HUES64 (cell line): ENCODE measurements around the gene IPPK.

Experiments
- H3K27ac ChIP-seq: 2 replicates; pipeline ENCODE4 v1.7.0; 2013; ENCODE audit warnings: low read depth, low read length, inconsistent platforms
- H3K27me3 ChIP-seq: 2 replicates; pipeline ENCODE4 v1.6.1; 2013; ENCODE audit warnings: mild to moderate bottlenecking, low read length; ENCODE audit not compliant: insufficient read depth
- H3K36me3 ChIP-seq: 2 replicates; pipeline ENCODE4 v1.6.1; 2013; ENCODE audit warnings: mild to moderate bottlenecking, low read length; ENCODE audit not compliant: insufficient read depth
- H3K4me1 ChIP-seq: 2 replicates; pipeline ENCODE4 v1.6.1; 2013; ENCODE audit warnings: mild to moderate bottlenecking, low read length, moderate library complexity; ENCODE audit not compliant: insufficient read depth
- H3K4me3 ChIP-seq: 2 replicates; pipeline ENCODE4 v1.5.1; 2013; ENCODE audit warnings: mild to moderate bottlenecking, low read length, moderate library complexity
- H3K9ac ChIP-seq: 2 replicates; pipeline ENCODE4 v1.6.1; 2013; ENCODE audit warnings: mild to moderate bottlenecking, low read depth, low read length
- H3K9me3 ChIP-seq: 2 replicates; pipeline ENCODE4 v1.6.1; 2013; ENCODE audit warnings: low read depth, low read length; ENCODE audit not compliant: insufficient read depth
- WGBS: fragments of 150-250, 120-280 bp; methylation state at CpG from one replicate; pipeline ENCODE4 v1.1.7; 2013; ENCODE audit warnings: missing lambda C conversion rate; 5-methylcytosine and 5-hydroxymethylcytosine counted together

IPPK gene

DNA sequence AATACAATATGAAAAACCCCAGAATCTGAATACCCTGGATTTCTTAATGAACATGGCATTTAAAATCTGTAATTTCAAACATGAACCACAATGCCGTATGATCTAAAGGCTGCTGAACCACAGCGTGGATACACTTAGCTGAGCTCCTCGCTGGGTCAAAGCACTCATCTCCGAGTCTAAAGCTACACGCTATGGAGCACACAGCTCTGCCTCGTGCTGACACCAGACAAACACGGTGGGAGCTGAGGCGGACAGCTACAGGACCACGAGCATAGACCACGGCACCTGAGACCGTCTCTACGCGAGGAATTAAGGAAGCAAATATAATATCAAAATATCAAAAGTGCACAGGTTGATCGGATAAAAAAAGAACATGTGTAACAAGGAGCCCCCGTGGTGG, 42.8 kb upstream of the IPPK start:
- Histone ChIP-seq H3K36me3 (peaks cover 66% of the 10 kb centered on the region), H3K4me3 (no peak overlapping the region), H3K9me3 (no peaks in the 10 kb centered on the region), H3K27ac (no peak overlapping the region), H3K9ac (no peak overlapping the region), H3K4me1 (no peaks in the 10 kb centered on the region), H3K27me3 (no peaks in the 10 kb centered on the region)
- WGBS = 98% methylated on average over 15 of the region's 15 CpGs

DNA sequence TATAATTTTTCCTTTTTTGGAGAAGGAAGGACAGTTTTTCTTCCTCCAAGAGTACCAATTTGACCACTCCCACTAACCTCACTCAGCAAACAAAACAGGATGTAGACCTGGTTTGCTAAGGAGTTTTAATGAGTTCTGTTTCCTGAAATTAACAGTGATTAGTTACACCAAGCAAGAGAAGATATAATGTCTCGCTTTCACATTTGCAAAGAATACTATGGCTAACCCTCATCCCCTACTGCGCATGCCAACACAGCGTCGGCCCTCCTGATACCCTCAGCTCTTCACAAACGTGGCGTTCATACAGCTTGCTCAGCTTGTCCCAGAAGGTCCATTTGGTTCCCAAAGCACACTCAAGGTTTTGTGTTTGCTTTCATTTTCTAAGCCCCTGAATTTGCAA, 41.9 kb upstream of the IPPK start:
- H3K36me3 ChIP-seq = peaks cover 60% of the 10 kb centered on the region
- no peak overlapping the region for H3K9ac ChIP-seq
- H3K27ac ChIP-seq = no peak overlapping the region
- no peaks in the 10 kb centered on the region for H3K4me1 ChIP-seq
- WGBS = 94% methylated on average over 6 of the region's 6 CpGs
- H3K9me3 ChIP-seq = no peaks in the 10 kb centered on the region
- H3K4me3 ChIP-seq = no peak overlapping the region
- no peaks in the 10 kb centered on the region for H3K27me3 ChIP-seq

DNA sequence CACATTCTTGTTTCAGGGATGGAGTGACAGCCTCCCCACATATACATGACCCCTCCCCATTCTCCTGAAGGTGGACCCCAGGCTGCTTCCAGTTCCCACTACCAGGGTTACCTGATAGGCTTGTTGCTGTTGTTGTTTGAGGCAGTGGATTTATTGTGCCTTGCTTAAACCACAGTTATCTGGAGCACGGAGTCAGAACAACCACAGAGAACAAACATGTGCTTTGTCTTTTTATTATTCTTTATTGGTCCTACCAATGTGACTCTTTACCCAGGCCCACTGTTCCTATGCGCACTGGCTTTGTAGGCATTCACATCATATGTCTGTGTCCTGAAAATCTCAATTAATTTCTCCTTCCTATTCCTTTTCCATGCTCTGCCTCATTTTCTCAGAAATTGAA, 41.2 kb upstream of the IPPK start:
- Histone ChIP-seq H3K9ac (no peak overlapping the region), H3K9me3 (no peaks in the 10 kb centered on the region), H3K27me3 (no peaks in the 10 kb centered on the region), H3K36me3 (peaks cover 58% of the 10 kb centered on the region), H3K27ac (no peak overlapping the region), H3K4me3 (no peak overlapping the region), H3K4me1 (no peaks in the 10 kb centered on the region)
- 98% methylated on average over 2 of the region's 2 CpGs for WGBS

DNA sequence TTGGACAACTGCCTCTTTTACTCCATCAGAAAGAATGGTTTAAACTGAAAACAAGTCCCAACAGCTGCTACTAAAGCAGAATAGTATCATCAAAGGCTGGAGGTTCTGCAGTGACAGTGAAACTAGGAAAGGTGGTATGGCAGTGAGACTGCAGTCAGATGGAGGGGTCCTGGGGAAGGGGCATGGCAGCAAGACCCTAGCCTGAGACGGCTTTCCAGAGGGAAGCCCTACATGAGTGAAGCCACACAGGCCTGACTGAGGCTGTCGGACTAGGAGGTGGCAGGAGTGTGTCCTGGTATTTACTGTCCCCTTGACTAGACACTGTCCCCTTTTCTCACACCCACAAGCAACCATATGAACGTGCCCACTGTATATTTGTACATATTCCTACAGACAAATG, 40.4 kb upstream of the IPPK start:
- H3K27me3 ChIP-seq = no peaks in the 10 kb centered on the region
- H3K4me1 ChIP-seq = no peaks in the 10 kb centered on the region
- no peak overlapping the region for H3K4me3 ChIP-seq
- H3K9ac ChIP-seq = no peak overlapping the region
- H3K27ac ChIP-seq = no peak overlapping the region
- WGBS = 97% methylated on average over 3 of the region's 3 CpGs
- H3K9me3 ChIP-seq = no peaks in the 10 kb centered on the region
- H3K36me3 ChIP-seq = peaks cover 50% of the 10 kb centered on the region

DNA sequence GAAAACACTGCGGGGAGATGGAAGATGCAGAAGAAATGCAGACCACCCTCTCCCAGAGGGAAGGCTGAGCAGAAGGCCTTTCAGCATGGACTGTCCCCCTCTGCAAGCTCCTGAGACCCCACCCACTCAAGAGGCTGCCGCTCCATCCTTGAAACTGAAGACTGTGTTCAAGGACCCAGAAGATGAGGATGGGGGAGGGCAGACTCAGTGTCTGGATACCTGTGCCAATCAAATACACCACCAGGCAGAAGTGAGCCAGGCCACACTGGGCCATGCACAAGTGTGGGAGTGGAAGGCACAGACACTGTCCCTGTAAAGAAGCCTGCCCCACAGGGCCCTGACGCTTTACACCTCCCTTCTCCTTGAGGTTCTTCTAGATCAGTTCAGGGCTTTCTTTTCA, 40.0 kb upstream of the IPPK start:
- Histone ChIP-seq H3K4me3 (no peak overlapping the region), H3K4me1 (no peaks in the 10 kb centered on the region), H3K9ac (no peak overlapping the region), H3K36me3 (peaks cover 46% of the 10 kb centered on the region), H3K27me3 (no peaks in the 10 kb centered on the region), H3K27ac (no peak overlapping the region), H3K9me3 (no peaks in the 10 kb centered on the region)
- 83% methylated on average over 2 of the region's 3 CpGs for WGBS

DNA sequence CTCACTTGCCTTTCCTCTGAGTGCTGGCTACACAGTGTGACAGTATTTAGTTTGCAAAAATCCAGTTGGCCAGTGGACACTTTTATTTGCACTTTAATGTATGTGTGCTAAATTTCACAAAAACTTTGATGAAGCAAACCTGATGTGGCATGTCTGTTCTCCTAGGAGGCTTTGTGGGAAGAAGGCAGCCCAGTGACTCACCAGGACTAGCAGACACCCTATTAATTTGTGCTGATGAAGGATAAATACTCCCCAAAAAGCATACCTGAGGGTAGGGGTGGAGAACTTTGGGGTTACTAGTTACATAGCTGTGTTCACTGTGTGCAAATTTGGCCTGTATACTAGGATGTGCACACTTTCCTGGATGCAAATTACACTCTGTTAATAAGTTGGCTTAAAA, 39.3 kb upstream of the IPPK start:
- Histone ChIP-seq H3K27me3 (no peaks in the 10 kb centered on the region), H3K27ac (no peak overlapping the region)

DNA sequence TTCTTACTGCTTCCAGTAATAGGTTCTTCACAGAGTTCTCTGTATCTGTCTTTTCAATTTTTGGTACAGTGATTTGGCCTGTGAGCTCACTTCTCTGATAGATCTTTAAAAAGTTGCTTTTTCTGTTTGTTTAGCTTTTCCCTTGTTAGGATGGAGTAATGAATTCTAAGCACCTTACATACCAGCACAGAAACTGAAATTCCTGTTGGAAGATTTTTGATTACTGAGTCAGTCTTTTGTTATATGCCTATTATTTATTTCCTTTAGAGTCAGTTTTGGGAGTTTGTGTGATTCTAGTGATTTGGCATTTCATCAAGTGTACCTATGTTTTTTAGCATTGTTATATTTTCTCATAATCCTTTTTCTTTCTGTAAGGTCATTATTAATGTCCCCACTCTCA, 37.6 kb upstream of the IPPK start:
- Histone ChIP-seq H3K36me3 (peaks cover 22% of the 10 kb centered on the region), H3K27me3 (no peaks in the 10 kb centered on the region), H3K27ac (no peak overlapping the region), H3K4me1 (no peaks in the 10 kb centered on the region), H3K9me3 (no peaks in the 10 kb centered on the region), H3K4me3 (no peak overlapping the region), H3K9ac (no peak overlapping the region)

More for the DNA sequence above, 39.3 kb upstream of the IPPK start:
- no peak overlapping the region for H3K9ac ChIP-seq
- peaks cover 39% of the 10 kb centered on the region for H3K36me3 ChIP-seq
- no peaks in the 10 kb centered on the region for H3K9me3 ChIP-seq
- H3K4me3 ChIP-seq = no peak overlapping the region
- H3K4me1 ChIP-seq = no peaks in the 10 kb centered on the region

DNA sequence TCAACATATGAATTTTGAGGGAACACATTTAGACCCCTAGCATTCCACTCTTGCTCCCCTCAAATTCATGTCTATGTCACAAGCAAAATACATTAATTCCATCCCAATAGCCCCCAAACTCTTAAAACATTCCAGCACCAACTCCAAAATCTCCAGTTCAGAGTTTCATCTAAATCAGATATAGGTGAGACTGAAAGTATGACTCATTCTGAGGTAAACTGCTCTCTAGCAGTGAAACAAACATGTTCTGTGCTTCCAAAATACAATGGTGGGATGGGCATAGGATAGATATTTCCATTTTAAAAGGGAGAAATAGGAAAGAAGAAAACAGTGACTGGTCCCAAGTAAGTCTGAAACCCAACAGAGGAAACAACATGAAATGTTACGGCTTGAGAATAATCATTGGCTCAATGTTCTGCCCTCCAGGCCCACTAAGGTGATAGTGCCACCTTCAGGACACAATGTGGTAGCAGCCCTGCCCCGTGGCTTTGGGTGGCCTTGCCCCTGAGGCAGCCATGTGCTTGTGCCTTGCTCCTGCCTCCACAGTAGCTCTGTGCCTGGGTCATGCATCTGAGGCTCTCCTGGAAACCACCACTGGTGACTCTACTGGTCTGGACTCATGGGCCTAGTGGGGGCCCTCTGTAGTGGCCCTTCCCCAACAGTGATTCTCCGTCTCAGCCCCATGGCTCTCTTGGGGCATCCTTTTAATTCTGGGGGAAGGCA, 36.4 kb upstream of the IPPK start:
- no peak overlapping the region for H3K27ac ChIP-seq
- H3K9ac ChIP-seq = no peak overlapping the region
- no peaks in the 10 kb centered on the region for H3K9me3 ChIP-seq
- no peaks in the 10 kb centered on the region for H3K27me3 ChIP-seq
- no peak overlapping the region for H3K4me3 ChIP-seq
- 64% methylated on average over 3 of the region's 3 CpGs for WGBS
- no peaks in the 10 kb centered on the region for H3K4me1 ChIP-seq
- peaks cover 12% of the 10 kb centered on the region; the same call in 1 of the 2 replicates for H3K36me3 ChIP-seq

DNA sequence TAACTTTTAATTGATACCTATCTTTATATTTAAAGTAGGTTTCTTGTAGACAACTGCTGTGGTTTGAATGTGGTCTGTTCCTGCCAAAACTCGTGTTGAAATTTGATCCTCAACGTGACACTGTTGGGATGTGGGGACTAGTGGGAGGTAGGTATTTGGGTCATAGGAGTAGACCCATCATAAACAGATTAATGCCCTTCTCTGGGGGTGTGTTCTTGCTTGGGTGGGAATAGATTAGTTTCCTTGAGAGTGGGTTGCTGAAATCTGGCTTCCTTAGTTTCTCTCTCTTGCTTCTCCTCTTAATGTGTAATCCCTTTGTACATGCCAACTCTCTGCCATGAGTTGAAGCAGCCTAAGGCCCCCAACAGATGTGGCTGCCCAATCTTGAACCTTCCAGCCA, 34.6 kb upstream of the IPPK start:
- no peaks in the 10 kb centered on the region for H3K9me3 ChIP-seq
- no peak overlapping the region for H3K27ac ChIP-seq
- WGBS = 81% methylated on average over 2 of the region's 2 CpGs
- H3K27me3 ChIP-seq = no peaks in the 10 kb centered on the region
- no peak overlapping the region for H3K9ac ChIP-seq
- no peak overlapping the region for H3K4me3 ChIP-seq
- 0 out of 2 replicates have a peak, but pooled peaks cover under 1% of the 10 kb centered on the region for H3K36me3 ChIP-seq
- H3K4me1 ChIP-seq = no peaks in the 10 kb centered on the region

DNA sequence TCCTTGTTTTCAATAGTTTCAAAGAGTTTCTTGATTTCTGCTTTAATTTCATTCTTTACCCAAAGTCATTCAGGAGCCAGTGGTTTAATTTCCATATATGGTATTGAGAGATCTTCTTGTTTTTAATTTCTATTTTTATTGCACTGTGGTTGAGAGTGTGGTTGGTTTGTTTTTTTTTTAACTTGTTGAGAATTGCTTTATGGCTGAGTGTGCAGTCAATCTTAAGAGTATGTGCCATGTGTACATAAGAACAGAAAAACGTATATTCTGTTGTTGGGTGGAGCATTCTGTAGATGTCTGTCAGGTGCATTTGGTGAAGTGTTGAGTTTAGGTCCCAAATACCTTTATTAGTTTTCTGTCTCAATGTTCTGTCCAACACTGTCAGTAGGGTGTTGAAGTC, 26.7 kb upstream of the IPPK start:
- no peaks in the 10 kb centered on the region; the same call in 1 of the 2 replicates for H3K9me3 ChIP-seq
- no peaks in the 10 kb centered on the region for H3K4me1 ChIP-seq
- no peak overlapping the region for H3K4me3 ChIP-seq
- no peaks in the 10 kb centered on the region for H3K27me3 ChIP-seq
- H3K9ac ChIP-seq = no peak overlapping the region
- 83% methylated on average over 1 of the region's 1 CpG for WGBS
- no peaks in the 10 kb centered on the region for H3K36me3 ChIP-seq
- H3K27ac ChIP-seq = no peak overlapping the region

DNA sequence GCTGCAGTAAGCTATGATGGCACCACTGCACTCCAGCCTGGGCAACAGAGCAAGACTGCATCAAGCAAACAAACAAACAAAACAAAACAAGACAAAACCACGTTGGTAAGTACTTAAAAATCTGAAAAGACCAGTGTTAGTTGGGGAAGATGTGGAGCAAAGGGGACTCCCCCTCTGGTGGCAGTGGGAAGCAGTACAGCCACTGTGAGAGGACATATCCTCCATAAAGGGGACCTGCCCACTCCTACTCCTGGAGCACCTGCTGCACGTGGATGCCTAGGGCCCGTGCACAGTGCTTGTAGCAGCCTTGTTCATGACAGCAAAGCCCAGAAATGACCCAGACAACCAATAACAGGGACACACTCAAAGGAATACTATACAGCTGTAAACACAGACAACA, 17.0 kb upstream of the IPPK start:
- no peak overlapping the region for H3K9ac ChIP-seq
- H3K36me3 ChIP-seq = no peaks in the 10 kb centered on the region
- no peak overlapping the region for H3K4me3 ChIP-seq
- H3K27me3 ChIP-seq = no peaks in the 10 kb centered on the region
- no peaks in the 10 kb centered on the region for H3K4me1 ChIP-seq
- H3K27ac ChIP-seq = no peak overlapping the region
- 81% methylated on average over 3 of the region's 3 CpGs for WGBS
- H3K9me3 ChIP-seq = peaks cover 3% of the 10 kb centered on the region; the same call in 1 of the 2 replicates

DNA sequence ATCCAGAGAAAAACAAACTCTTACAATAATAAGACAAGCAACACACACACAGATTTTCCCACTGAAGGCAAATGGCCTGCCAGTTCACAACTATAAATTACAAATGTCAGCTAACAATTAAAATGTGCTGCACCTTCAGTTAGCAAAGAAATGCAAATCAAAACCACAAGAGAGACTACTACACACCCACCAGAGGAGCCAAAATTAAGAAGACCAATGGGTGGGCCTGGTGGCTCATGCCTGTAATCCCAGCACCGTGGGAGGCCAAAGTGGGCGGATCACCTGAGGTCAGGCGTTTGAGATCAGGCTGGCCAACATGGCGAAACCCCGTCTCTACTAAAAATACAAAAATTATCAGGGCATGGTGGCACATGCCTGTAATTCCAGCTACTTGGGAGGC, 15.1 kb upstream of the IPPK start:
- Histone ChIP-seq H3K4me3 (no peak overlapping the region), H3K27me3 (no peaks in the 10 kb centered on the region), H3K9ac (no peak overlapping the region), H3K36me3 (no peaks in the 10 kb centered on the region), H3K9me3 (no peaks in the 10 kb centered on the region), H3K4me1 (no peaks in the 10 kb centered on the region), H3K27ac (no peak overlapping the region)
- WGBS = 77% methylated on average over 5 of the region's 5 CpGs
